Smooth muscle cell (in vitro differentiated cells): ENCODE measurements around the gene KRTAP12-4. TPM values are rescaled to one million over a fixed set of nuclear protein-coding genes. Genes with fewer than 3 reads are reported as not detected.

Experiments
- DNase-seq: peaks from one replicate; lab custom pipeline; 2025; ENCODE audit not compliant: unreplicated experiment; lab: John Stamatoyannopoulos, UW
- H2AFZ ChIP-seq: fragments of 200-600 bp; sonication (generic); 2 replicates; pipeline ENCODE4 v1.6.0; 2016; ENCODE audit warnings: antibody characterized with exemption, low read depth, mild to moderate bottlenecking
- H3F3A ChIP-seq: fragments of 200-600 bp; sonication (generic); 2 replicates; pipeline ENCODE4 v1.6.0; 2017; ENCODE audit warnings: antibody characterized with exemption, low read depth
- H3K27ac ChIP-seq: fragments of 200-600 bp; sonication (generic); 2 replicates; pipeline ENCODE4 v1.5.1; 2016; ENCODE audit warnings: low read depth, mild to moderate bottlenecking
- H3K27me3 ChIP-seq: fragments of 200-600 bp; sonication (generic); 2 replicates; pipeline ENCODE4 v1.6.1; 2016; ENCODE audit warnings: low read depth, mild to moderate bottlenecking
- H3K36me3 ChIP-seq: fragments of 200-600 bp; sonication (generic); 2 replicates; pipeline ENCODE4 v1.5.1; 2016; ENCODE audit warnings: low read depth
- H3K4me1 ChIP-seq: fragments of 200-600 bp; sonication (generic); 2 replicates; pipeline ENCODE4 v1.5.1; 2016; ENCODE audit warnings: low read depth
- H3K4me2 ChIP-seq: fragments of 200-600 bp; sonication (generic); 2 replicates; pipeline ENCODE4 v1.6.0; 2016; ENCODE audit warnings: mild to moderate bottlenecking
- H3K4me3 ChIP-seq: fragments of 200-600 bp; sonication (generic); 2 replicates; pipeline ENCODE4 v1.5.1; 2016; ENCODE audit warnings: mild to moderate bottlenecking
- H3K79me2 ChIP-seq: fragments of 200-600 bp; sonication (generic); 2 replicates; pipeline ENCODE4 v1.6.0; 2016; ENCODE audit warnings: low read depth, mild to moderate bottlenecking
- H3K9ac ChIP-seq: fragments of 200-600 bp; sonication (generic); 2 replicates; pipeline ENCODE4 v1.6.0; 2016; ENCODE audit warnings: low read depth
- H3K9me3 ChIP-seq: fragments of 200-600 bp; sonication (generic); replicated peaks from 2 replicates; pipeline ENCODE4 v1.5.1; 2016; ENCODE audit warnings: low read depth
- H4K20me1 ChIP-seq: fragments of 200-600 bp; sonication (generic); 2 replicates; pipeline ENCODE4 v1.6.0; 2016; ENCODE audit warnings: low read depth
- CTCF ChIP-seq: fragments of 200-600 bp; sonication (generic); IDR thresholded peaks from 2 replicates; pipeline ENCODE4 v1.5.1; 2017; ENCODE audit warnings: borderline replicate concordance, mild to moderate bottlenecking, antibody characterized with exemption; ENCODE audit not compliant: insufficient read depth, poor library complexity, severe bottlenecking
- WGBS: methylation state at CpG from one replicate; pipeline ENCODE4 v1.1.7; 2016; ENCODE audit warnings: low lambda C conversion rate; 5-methylcytosine and 5-hydroxymethylcytosine counted together
- polyA plus RNA-seq: library from polyadenylated mRNA; unstranded; fragments of >200 nt; fragmentation: Nextera tagmentation; extraction: Ambion mirVana; gene quantifications from 2 replicates; pipeline ENCODE4 v1.2.1, GENCODE V29; 2016
- total RNA-seq: library from RNA; depleted of rRNA; stranded (reverse); fragments of >200 nt; gene quantifications from 2 replicates; pipeline ENCODE4 v1.2.3, GENCODE V29; 2014

The KRTAP12-4 gene
- total RNA-seq (not detected in 2 replicates), polyA plus RNA-seq (not detected in 2 replicates)

- TF ChIP-seq CTCF: no peak
- H3K36me3 ChIP-seq: no peaks in the 10 kb centered on the region
- H3K9ac ChIP-seq: no peak within 1 kb of the TSS
- H2AFZ ChIP-seq: no peak within 1 kb of the TSS
- H3K27me3 ChIP-seq: no peaks in the 10 kb centered on the region
- WGBS: 91% methylated on average over 9 of the region's 9 CpGs
- H3K4me3 ChIP-seq: no peak within 1 kb of the TSS
- H3K4me2 ChIP-seq: no peak within 1 kb of the TSS
- DNase-seq: no peak
- H3K4me1 ChIP-seq: peaks cover 5% of the 10 kb centered on the region
- no peaks in the 10 kb centered on the region for H3F3A ChIP-seq
- H3K79me2 ChIP-seq: no peaks in the 10 kb centered on the region
- H3K9me3 ChIP-seq: no peaks in the 10 kb centered on the region
- no peak within 1 kb of the TSS for H3K27ac ChIP-seq
- no peaks in the 10 kb centered on the region for H4K20me1 ChIP-seq
These were observed at the start of gene KRTAP12-4 for GRCh38 chr21:44654576-44655175. KRTAP12-4 (minus strand) TSS chr21:44654659; CDS start chr21:44654614, 45 bp downstream.

- no peak for TF ChIP-seq CTCF
- DNase-seq: no peak
- Histone ChIP-seq H4K20me1 (no peaks in the 10 kb centered on the region), H3K4me1 (peaks cover 12% of the 10 kb centered on the region), H3K4me2 (no peak overlapping the region), H3K9me3 (no peaks in the 10 kb centered on the region), H2AFZ (no peak overlapping the region), H3K27me3 (peaks cover 60% of the 10 kb centered on the region), H3K4me3 (no peak overlapping the region), H3K9ac (no peak overlapping the region), H3F3A (no peaks in the 10 kb centered on the region), H3K79me2 (no peaks in the 10 kb centered on the region), H3K27ac (no peak overlapping the region), H3K36me3 (no peaks in the 10 kb centered on the region)
- WGBS: 49% methylated on average over 13 of the region's 13 CpGs
These were observed 49.5 kb upstream of the KRTAP12-4 start for GRCh38 chr21:44703731-44704635.

- H3K4me3 ChIP-seq: no peak overlapping the region
- no peak overlapping the region for H3K4me2 ChIP-seq
- H3K9ac ChIP-seq: no peak overlapping the region
- H3K27me3 ChIP-seq: peaks cover 51% of the 10 kb centered on the region
- H3K79me2 ChIP-seq: no peaks in the 10 kb centered on the region
- WGBS: 71% methylated on average over 16 of the region's 16 CpGs
- H3K9me3 ChIP-seq: no peaks in the 10 kb centered on the region
- TF ChIP-seq CTCF: no peak
- H4K20me1 ChIP-seq: no peaks in the 10 kb centered on the region
- no peak overlapping the region for H3K27ac ChIP-seq
- DNase-seq: no peak
- H3K4me1 ChIP-seq: peaks cover 10% of the 10 kb centered on the region
- no peaks in the 10 kb centered on the region for H3K36me3 ChIP-seq
- no peak overlapping the region for H2AFZ ChIP-seq
- H3F3A ChIP-seq: no peaks in the 10 kb centered on the region
These were observed 48.7 kb upstream of the KRTAP12-4 start for GRCh38 chr21:44702973-44703730.
